Kasumi-1 (cell line): ENCODE measurements around the gene TBL2.
"Not testable (repeated sequence)": the region's sequence is repeated elsewhere in the genome, so short reads cannot be mapped to it uniquely, and the experiment has no call there.

ENCODE experiments used
- DNase-seq, 2 experiments: peaks; one replicate each; lab custom pipeline; 2025; lab: John Stamatoyannopoulos, UW

The TBL2 gene

GRCh38 chr7:73606801-73607691 is 28.7 kb upstream of the TBL2 start:
- DNase-seq: peak; percentile 27 to 34

GRCh38 chr7:73605601-73606220 is 27.3 kb upstream of the TBL2 start:
- no peak for DNase-seq

DNA sequence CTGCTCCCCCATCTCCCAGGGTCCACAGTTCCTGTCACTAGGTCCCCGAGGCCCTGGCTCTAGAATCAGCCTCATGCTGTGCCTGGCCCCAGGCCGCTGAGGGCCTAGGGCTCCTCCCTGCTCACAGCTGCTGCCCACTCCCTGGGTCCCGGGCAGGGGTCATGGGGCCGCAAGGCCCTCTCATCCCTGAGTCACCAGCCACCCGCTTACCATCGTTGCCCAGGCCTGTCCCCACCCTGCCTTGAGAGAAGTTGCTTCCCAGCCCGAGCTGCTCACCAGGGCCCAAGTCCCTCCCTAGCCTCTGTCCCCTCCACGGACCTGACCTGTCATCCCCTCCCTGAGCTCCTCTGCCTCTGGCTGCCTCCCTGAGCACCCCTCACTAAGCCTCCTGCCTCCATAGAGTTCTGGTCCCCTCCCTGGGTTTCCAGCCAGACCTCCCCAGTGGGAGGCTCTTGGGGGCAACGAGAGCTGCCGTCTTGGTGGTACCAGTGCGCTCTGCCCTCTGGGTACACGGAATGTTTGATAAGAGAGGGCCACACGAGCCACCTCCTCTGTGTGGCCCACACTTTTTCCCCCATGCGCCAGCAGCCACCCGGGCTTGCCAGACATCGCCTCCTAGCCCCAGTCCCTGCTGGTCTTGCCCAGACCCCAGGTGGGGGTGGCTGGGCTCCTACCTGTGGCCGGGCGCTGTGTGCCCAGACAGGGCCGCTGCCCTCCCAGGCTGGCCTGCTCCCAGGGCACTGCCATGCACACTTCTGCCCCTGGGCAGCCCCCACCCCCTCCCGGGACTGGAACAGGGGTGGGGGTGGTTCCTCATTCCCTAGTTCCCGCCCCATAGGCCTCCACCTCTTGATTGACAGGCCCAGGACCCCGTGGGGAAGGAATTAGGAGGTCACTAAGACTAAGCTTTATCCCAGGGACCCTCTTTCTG is 24.6 kb upstream of the TBL2 start:
- no peak for DNase-seq

- DNase-seq: no peak
Measured at GRCh38 chr7:73599916-73600315, 21.5 kb upstream of the TBL2 start.

GRCh38 chr7:73599151-73599882 is 20.9 kb upstream of the TBL2 start:
- no peak for DNase-seq

- DNase-seq: no peak
Measured at GRCh38 chr7:73597978-73598782, 19.8 kb upstream of the TBL2 start.

- no peak for DNase-seq
Measured at GRCh38 chr7:73596191-73597065, 18.0 kb upstream of the TBL2 start.

- no peak for DNase-seq
Measured at GRCh38 chr7:73595358-73595757, 17.0 kb upstream of the TBL2 start.

DNA sequence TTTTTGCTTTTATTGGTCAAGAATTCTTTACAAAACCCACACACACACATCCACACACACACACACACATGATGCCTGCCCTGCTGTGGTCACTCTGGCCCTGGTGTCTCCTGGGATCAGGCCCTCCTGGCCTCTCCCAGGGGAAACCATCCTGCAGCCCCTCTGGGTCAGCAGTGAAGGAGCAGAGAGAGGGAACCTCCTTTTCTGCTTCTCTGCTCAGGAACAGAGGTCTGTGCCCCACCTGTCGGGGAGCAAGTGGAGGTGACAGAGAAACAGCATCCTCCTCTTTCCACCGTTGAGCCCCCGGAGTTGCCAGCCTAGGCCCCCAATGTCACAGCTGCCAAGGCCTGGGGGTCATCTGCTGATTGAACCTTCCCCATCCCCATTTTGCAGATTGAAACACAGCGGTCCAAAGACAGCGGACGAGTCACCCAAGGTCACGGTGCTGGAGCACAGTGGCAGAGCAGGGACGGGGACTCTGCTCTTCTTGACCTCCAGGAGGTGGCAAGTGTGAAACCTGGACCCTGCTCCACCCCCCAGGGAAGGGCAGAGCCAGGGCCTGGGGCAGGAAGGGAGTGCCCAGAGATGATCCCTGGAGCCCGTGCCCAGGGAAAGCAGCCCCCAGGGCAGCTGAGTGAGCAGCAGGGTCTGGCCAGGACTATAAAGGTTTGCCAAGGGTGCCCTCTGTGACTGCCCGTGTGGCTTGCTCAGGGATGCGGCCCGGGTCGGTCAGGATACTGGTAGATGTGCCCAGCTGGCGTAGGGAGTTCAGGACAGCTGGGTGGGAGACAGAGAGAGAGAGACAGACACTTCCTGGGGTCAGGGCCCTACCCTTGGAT is 15.0 kb upstream of the TBL2 start:
- no peak for DNase-seq

- DNase-seq: no peak
Measured at GRCh38 chr7:73586911-73587310, 8.5 kb upstream of the TBL2 start.

DNA sequence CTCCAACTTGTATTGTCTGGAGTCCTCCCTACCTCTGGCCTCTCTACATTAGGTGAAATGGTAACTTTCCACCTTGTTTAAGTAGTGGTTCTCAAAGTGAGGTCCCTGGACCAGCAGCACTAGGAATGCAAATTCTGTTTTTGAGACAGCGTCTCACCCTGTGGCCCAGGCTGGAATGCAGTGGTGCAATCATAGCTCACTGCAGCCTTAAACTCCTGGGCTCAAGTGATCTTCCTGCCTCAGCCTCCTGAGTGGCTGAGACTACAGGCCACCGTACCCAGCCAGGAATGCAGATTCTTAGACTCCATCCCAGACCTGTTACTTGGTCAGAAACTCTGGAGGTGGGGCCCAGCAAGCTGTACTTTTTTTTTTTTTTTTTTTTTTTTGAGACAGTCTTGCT is 6.8 kb upstream of the TBL2 start:
- no peak for DNase-seq

DNA sequence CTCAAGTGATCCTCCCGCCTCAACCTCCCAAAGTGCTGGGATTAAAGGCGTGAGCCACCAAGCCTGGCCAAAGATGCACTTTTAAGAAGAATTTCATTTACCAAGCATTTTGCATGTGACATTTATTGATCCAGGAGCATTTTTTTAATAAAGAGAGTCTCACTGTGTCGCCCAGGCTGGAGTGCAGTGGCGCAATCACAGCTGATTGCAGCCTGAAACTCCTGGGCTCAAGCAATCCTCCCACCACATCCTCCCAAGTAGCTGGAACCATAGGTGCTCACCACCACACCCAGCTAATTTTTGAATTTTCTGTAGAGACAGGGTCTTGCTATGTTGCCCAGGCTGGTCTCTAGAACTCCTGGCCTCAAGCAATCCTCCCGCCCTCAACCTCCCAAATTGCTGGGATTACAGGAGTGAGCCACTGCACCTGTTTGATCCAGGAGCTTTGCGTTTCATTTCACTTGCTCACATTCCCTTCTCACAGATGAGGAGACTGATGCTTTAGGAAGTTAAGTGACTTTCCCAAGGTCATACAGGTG is 4.4 kb upstream of the TBL2 start:
- no peak for DNase-seq

DNA sequence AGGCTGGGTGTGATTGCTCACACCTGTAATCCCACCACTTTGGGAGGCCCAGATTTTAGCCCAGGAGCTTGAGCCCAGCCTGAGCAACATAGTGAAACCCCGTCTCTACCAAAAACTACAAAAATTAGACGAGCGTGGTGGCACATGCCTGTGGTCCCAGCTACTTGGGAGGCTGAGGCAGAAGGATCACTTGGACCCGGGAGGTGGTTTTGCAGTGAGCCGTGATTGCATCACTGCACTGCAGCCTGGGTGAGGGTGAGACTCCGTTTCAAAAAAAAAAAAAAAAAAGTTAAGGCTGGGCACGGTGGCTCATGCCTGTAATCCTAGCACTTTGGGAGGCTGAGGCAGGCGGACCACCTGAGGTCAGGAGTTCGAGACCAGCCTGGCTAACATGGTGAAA is 2.6 kb upstream of the TBL2 start:
- not testable (repeated sequence) for DNase-seq

GRCh38 chr7:73577627-73578341 is 595 bp downstream of the TBL2 start:
- no peak for DNase-seq

DNA sequence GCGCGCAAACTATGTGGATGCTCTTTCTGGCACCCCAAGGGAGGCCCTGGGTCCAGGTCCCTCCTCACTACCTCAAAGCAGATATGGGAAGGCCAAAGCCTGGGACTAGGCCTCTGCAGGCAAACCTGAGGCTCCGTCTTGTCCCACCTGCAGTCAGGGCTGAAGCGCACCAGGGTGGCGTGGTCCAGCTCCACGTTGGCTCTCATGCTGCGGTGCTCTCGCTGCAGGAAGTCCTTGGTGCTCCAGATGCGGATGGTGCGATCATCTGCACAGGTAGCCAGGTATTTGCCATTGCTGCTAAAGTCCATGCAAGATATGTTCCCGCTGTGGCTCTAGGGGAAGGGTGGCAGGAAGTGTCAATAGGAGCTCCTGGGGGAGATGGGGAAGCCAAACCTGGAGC is 4.6 kb downstream of the TBL2 start:
- no peak for DNase-seq

GRCh38 chr7:73573276-73573675 is 5.1 kb downstream of the TBL2 start:
- no peak for DNase-seq

GRCh38 chr7:73572767-73573186 is 5.6 kb downstream of the TBL2 start:
- DNase-seq: no peak

GRCh38 chr7:73570977-73571376 is 7.4 kb downstream of the TBL2 start:
- DNase-seq: no peak
